Stimulated activated CD8-positive, alpha-beta memory T cell treated with anti-CD3 and anti-CD28 coated beads, Interleukin-7, amount 100 ng/mL, for 4 hours (primary cell): ENCODE data around the gene MAP7D1.
A peak's percentile ranks its signal among the peaks of the same experiment; 100 is the strongest.
"Not testable (repeated sequence)": the region's sequence is repeated elsewhere in the genome, so short reads cannot be mapped to it uniquely, and the experiment has no call there.

Source experiments
- DNase-seq, 2 donors: peaks; one replicate each; pipeline ENCODE4 v3.0.0-alpha.2; 2020; ENCODE audit warnings: low read depth in 2 of 2

The MAP7D1 gene

DNA sequence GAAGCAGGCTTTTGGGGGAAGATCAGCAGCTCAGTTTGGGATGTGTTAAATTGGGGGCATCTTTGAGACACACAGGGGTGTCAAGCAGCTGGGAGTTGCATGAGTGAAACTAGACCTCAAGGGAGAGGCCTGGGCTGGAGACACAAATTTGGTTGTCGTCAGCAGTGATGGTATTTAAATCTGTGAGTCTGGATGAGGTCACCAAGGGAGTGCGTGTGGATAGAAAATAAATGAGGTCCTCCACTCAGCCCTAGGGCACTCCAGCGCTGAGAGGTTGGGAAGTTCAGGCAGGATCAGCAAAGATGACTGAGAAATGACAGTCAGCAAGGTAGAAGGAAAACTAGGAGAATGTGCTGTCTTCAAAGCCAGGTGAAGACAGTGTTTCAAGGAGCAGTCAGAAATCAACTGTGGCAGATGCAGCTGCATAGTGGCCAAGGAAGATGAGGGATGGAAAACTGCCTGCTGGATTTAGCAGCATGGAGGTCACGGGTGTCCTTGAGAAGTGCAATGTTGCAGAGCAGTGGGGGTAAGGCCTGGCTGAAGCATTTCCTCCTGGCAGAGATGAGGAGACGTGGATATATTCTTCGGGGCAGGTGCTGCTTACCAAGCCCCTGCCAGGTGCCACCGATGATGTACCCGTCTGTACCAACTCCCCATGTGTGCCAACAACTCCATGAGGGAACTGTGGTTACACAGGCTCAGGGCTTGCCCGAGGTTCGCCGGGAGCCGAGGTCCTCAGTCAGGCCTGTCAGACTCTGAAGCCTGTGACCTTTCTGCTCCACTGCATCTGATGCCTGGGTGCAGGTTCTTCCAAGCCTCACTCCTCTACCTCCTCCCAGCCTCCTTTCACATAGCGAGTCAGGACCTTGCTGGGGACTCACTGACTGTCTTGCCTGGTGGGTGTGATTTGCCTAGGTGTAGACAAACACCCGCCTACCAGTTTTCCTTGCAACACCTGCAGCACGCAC, 11.3 kb downstream of the MAP7D1 start:
- no peak for DNase-seq

DNA sequence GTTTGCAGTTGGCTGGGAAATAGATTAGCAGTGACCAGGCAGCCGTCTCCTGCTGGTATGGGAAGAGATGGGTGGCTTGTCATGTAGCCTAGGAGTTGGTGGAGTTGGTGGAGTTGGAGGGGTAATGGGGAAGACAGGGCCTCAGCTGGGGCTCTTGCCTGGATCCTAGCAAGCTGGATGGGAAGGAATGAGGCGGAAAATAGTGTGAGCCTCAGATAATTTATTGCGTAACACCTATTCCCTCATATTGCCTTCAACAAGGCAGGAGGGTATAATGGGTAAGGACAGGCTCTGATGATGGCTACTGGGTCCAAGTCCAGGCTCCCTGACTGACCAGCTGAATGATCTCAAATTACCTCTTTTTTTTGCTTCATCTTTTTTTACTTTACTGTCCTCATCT, 12.6 kb downstream of the MAP7D1 start:
- DNase-seq = no peak

DNA sequence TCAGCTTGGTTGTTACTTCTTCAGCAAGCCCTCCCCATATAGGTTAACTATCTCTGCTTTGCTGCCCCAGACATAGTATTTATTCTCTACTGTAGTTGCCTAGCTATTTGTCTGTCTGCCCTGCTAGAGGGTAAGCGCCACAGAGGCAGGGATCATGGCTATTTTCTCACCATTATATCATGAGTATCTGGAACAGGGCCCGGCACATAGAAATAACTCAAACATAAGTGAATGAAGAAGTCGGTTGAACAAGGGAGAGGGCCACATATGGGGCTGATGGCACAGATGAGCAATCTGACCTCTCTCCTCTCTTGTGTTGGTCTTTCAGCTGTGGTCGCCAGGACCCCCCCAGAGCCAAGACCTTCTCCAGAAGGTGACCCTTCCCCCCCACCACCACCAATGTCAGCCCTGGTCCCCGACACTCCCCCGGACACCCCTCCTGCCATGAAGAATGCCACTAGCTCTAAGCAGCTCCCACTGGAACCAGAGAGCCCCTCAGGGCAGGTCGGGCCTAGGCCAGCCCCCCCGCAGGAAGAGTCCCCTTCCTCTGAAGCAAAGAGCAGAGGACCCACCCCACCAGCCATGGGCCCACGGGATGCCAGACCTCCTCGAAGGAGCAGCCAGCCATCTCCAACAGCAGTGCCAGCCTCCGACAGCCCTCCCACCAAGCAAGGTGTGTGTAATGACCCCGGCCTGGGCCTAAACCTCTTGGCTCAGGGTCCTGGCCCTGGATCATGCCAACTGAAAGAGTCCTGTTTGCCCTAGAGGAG, 14.9 kb downstream of the MAP7D1 start:
- DNase-seq = no peak

DNA sequence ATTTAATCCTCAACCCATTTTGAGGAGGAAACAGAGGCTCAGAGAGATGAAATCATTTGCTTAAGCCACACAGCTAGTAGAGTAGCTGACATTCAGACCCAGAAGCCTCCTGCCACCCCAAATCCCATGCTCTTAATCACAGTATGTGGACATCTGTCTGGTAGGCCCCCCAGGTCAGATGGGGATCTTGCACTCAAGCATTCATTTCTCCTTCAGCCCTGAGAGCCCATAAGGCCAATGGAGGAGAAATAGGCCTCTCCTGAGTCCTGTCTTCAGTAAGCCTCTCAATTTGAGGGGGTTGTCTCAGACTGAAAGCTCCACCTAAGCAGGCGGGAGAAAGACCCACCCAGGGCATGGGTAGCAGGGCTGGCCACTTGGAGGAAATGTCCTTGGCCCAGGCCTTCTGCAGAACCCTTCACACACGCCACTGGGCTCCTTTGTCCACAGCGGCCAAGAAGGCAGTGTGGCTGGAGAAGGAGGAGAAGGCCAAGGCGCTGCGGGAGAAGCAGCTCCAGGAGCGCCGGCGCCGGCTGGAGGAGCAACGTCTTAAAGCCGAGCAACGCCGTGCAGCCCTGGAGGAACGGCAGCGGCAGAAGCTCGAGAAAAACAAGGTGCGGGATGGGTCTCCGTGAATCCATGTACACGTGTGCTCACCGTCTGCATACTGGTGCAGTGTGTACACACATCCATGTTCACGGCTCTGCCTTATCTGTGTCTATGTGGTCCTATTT, 16.2 kb downstream of the MAP7D1 start:
- no peak for DNase-seq

DNA sequence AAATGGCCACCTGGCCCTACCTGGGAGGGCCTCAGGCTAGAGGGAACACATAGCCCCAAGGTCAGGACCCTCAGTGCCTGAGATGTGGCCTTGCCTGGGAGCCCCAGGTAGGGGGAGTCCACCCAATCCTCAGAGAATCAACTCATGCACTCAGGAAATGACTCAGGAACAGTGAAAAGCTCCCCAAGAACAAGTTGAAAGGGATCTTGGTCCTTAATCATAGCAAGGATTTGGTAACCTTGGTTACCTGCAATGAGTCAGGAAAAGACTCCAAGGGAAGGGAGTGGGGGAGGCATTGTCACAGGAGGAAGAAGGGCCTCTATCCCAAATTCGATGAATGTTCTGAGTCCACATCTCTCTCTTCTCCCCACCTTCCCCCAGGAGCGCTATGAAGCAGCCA, 17.0 kb downstream of the MAP7D1 start:
- DNase-seq = no peak

DNA sequence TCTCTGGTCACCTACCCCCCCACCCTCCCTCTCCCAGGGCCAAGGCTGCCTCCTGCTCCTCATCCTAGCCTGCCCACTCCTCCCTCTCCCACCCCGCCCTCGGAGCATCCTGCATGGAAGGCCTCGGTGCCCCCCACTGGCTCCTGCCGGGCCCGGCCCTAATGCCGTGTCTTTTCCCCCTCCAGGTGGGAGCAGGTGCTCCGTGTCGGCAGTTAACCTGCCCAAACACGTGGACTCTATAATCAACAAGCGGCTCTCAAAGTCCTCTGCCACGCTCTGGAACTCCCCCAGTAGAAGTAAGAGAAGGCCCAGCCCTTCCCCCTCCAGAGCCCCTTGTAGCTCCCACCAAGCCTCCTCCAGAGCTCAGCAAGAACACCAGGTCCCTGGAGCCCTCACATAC, 18.8 kb downstream of the MAP7D1 start:
- DNase-seq = no peak

DNA sequence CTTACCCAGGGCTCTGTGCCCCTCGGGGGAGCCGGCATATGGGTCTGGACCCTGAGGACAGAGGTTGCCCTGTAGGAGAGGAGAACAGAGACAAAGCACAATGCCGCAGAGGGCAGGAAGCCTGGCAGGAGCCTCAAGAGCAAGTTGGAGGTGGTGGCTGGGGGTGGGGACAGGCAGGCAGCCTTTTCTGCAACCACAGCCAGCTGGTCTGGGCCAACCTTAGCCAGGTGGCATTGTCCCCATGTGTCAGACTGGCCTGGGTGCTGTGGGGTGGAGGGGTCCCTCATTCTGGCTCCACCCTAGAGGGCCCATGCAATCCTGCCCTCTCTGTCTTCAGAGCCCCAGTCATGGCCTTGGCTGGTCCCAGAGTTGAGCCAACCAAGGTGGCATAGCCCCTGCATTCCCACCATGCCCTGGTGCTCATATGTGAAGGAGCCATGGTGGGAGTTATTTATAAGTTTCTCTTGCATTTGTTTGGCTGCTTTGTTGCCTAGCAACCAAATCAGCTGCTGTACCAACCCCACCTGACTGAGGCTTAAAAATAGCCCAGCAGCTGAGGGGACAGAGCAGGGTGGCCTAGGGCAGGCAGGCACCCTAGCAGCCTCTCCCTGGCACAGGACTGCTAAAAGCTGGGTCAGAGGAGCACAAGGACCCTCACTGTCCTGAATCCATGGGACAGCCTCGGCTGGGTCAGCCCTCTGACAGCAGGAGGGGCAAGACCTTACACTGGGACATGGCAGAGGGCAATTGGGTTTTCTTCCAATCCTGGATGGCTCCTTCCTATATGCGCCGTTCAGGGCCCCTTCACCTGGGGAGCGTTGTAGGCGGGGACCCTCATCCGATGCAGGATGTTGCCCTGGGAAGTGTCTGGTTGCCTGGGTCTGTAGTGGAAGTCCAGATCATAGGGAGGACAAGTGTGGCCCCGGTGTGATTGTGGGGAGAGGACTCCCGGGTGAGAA, 19.5 kb downstream of the MAP7D1 start:
- no peak for DNase-seq

DNA sequence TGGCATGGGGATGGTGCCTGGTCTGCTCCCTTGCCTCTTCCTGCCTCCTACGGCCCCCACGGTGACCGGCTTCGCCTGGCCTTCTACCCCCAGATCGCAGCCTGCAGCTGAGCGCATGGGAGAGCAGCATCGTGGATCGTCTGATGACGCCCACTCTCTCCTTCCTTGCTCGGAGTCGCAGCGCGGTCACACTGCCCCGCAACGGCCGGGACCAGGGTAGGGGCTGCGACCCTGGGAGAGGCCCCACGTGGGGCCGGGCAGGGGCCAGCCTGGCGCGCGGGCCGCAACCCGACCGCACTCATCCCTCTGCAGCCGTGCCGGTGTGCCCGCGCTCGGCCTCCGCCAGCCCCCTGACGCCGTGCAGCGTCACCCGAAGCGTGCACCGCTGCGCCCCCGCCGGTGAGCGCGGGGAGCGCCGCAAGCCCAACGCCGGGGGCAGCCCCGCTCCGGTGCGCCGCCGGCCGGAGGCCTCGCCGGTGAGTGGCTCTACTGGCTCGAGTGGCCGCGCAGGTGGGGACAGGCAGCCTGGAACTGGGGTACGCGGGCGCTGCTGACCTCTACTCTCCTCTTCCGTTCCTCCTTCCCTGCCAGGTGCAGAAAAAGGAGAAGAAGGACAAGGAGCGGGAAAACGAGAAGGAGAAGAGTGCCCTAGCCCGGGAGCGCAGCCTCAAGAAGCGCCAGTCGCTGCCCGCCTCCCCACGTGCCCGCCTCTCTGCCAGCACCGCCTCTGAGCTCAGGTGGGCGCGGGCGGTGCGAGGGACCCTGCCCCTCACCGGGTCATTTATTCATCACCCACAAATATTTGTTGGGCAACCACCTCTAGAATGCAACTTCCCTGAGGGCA, 20.4 kb downstream of the MAP7D1 start:
- no peak for DNase-seq

DNA sequence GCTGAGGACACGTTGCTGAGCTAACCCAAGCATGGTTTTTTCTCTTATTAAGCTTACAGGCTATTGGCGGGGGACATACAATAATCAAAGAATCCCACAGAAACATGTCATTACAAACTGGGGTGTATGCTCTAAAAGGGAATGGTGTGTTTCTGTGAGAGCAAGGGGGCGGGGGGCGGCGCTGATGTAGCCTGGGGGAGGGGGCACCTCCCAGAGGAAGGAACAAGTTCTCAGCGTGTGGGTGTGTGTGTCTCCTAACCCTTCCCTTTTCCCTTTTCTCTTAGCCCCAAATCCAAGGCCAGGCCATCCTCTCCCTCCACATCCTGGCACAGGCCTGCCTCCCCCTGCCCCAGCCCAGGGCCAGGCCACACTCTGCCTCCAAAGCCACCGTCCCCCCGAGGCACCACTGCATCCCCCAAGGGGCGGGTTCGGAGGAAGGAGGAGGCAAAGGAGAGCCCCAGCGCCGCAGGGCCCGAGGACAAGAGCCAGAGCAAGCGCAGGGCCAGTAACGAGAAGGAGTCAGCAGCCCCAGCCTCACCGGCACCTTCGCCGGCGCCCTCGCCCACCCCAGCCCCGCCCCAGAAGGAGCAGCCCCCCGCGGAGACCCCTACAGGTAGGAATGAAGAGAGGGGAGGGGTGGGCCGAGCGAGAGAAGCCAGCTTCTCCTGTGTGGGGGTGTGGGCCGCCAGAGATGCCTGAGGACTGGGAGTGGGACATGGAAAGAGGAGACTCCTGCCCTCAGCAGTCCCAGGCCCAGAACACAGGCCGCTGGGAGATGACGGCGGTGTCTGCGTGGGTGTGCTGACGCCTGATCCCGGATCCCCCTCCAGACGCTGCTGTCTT, 21.9 kb downstream of the MAP7D1 start:
- no peak for DNase-seq

DNA sequence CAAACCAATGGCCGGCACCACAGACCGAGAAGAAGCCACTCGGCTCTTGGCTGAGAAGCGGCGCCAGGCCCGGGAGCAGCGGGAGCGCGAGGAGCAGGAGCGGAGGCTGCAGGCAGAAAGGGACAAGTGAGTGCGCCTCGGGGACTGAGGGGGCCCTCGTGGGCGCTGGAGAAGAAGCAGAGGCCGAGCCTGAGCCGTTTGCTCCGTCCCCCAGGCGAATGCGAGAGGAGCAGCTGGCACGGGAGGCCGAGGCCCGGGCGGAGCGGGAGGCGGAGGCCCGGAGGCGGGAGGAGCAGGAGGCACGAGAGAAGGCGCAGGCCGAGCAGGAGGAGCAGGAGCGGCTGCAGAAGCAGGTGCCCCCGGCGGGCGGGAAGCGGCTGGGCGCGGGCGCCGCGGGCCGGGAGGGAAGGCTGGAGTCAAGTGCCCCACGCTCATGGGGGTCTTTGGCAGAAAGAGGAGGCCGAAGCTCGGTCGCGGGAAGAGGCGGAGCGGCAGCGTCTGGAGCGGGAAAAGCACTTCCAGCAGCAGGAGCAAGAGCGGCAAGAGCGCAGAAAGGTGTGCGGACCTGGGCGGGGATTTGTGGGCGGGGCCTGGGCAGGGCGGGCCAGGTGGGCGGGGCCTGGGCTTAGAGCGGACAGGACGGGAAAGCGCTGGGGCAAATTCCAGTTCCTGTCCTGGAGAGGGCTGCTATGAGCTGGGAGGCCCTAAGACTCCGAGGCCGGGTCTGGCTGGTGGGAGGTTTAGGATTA, 22.7 kb downstream of the MAP7D1 start:
- no peak for DNase-seq

DNA sequence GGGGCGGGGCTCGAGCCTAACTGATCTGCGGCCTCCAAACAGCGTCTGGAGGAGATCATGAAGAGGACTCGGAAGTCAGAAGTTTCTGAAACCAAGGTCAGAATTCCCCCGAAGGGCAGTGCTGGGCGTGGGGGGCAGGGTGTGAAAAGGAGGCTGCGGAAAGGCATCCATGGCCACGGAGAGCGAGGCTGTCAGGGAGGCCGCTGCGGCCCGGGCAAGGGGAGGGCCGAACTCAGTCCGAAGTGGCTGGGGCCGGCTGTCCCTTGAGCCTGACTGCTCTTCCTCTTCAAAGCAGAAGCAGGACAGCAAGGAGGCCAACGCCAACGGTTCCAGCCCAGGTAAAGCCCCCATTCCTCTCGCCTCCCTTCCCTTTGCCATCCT, 23.2 kb downstream of the MAP7D1 start:
- no peak for DNase-seq

DNA sequence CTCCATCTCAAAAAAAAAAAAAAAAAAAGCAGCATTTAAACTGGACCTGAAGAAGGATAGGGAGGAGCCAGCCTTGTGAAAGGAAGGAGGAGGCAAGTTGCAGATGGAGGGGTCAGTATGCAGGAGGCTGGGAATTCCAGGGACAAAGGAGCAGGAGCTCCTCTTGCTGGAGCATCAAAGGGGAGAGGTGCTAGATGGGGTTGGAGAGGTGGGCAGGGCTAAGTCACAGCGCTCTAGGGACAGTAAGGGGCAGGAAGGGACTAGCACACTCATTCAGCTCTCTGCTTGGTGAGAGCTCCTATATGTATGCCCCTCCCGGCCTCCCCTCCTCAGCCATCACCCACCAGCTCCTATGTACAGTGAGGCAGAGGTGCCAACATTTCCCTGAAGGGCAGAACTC, 26.8 kb downstream of the MAP7D1 start:
- DNase-seq = no peak

DNA sequence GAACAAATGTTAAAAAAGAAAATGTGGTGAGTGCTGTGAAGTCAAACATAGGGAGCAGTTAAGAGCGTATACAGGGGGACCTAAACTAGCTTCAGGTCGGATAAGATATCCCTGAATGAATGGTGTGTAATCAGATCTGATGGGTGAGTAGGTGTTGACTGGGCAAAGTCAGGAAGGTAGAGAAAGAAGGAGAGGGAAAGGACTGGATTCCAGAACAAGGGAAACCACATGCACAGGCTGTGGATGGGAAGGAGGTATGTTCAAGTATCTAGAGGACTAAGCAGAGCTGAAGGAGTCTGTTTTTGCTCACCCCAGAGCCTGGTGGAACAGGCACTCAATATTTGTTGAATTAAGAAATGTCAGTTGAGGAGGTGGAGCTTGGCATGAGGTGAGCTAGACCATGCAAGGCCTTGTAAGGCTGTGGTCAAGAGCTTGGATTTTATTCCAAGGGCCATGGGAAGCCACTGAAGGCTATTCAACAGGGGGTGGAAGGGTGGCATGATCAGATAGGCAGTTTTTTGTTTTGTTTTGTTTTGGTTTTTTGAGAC, 27.4 kb downstream of the MAP7D1 start:
- DNase-seq = no peak

DNA sequence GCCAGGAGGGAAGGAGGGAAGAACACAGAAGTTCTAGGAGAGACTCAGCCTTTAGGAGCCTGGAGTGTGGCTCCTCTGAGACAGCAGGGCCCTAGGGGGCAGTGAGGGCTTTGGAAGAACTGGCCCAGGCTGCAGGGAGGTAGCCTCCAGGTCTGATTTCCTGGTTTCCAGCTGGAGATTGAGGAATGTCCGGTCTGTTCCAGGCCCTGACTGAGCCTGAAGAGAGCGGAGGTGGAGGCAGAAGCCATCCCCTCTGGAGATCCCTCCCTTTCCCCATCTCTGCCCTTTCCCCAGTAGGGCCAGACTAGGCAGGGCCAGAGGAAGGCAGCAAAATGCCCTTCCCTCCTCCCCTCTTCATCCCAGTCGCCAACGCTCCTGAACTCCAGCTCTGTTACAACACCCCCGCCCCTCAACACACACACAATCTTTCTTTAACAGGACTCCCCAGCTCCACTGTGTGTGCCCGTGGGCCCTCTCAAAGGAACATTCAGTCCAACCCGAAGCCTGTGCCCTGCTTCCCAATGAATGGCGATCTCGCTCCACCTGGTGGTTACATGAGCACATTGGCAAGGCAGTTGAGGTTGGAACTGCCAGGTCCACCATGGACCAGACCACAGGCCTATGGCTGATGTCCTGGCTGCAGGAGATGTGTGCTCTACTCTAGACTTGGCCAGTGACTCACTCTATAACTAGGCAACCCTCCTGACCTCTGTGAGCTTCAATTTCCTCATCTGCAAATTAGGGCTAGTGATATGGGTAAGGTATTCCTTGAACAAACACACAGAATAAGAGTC, 32.0 kb downstream of the MAP7D1 start:
- DNase-seq = peak; percentile 58 to 67

DNA sequence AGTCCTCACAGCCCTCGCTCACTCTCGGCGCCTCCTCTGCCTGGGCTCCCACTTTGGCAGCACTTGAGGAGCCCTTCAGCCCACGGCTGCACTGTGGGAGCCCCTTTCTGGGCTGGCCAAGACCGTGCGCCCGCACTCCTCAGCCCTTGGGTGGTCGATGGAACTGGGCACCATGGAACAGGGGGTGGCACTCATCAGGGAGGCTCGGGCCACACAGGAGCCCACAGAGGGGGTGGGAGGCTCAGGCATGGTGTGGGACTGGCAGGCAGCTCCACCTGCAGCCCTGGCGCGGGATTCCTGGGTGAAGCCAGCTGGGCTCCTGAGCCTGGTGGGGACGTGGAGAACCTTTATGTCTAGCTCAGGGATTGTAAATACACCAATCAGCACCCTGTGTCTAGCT, 40.8 kb downstream of the MAP7D1 start:
- not testable (repeated sequence) for DNase-seq

DNA sequence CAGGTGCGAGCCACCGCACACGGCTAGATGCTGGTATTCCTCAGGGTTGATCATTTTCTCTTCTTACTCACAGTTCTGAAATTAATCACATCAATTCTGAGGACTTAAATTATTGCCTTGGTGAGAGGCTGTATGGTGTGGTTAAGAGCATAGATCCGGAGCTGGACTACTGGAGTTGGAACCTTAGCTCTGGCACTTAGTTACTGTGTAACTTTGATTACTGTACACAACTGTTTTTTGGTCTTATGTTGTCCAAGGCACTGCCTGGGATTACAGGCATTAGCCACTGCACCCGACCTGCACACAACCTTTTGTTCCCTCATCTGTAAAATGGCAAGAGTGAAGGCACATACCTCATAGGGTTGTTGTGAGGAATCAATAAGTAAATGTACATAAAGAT, 42.7 kb downstream of the MAP7D1 start:
- DNase-seq = no peak

DNA sequence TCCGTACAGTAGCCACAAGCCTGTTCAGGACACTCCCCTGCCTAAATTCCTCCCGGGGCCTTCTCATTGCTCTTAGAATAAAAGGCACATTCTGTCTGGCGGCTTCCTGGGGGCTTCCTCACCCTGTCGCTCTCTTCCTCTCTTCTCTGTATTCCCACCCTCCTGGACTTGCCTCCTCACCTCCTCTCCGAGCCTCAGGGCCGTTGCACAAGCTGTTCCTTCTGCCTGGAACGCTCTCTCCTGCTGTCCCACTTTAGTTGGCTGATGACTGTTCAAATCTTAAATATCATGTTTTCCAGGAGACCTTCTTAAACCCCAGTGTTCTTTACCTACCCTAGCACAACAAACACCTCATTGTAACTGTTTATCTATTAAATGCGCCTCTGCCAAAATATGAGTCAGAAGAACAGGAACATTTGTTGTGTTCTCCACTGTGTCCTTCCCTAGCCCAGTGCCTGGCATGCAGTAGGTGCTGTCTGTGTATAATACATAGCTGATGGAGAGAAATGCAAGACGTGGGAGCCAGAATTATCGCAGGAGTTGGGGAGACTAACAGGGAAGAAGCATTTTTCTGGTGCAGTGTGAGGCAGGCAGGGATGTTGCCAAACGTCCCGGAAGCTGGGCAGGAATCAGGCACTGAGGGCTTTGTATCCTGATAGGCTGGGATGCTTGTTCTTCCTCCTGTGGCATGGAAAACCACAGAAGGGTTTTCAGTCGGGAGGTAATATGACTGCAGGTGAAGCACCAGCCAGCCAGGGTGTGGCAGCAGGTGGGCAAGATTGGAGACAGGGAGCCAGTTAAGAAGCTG, 44.2 kb downstream of the MAP7D1 start:
- DNase-seq = no peak
